GOT3 (cell line): Measurements from ENCODE around the gene SP6.
A peak's percentile ranks its signal among the peaks of the same experiment; 100 is the strongest.

ENCODE experiments used
- DNase-seq: peaks from one replicate; lab custom pipeline; 2025; ENCODE audit warnings: mixed read lengths; lab: John Stamatoyannopoulos, UW

The SP6 gene

GRCh38 chr17:47856830-47857229 lies 5.9 kb upstream of the SP6 start:
- DNase-seq = no peak

DNA sequence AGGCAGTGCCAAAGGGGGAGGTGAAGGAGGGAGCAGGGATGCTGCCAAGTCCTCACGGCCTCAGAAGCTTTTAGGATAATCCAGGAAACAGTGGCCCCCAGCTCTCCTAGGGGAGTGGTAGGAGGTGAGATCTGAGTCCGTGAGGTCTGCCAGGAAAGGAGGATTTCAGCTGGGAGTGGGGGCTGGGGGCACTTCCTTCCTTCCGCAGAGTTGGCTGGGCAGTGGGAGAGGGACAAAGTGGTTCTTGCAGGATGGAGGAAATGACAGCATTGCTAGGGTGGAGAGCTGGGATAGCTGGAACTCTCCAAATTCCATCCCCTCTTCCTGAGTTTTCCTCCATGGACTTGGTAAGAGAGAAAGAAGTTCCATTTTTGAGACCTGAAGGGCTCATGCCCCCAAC lies 4.8 kb upstream of the SP6 start:
- no peak for DNase-seq

DNA sequence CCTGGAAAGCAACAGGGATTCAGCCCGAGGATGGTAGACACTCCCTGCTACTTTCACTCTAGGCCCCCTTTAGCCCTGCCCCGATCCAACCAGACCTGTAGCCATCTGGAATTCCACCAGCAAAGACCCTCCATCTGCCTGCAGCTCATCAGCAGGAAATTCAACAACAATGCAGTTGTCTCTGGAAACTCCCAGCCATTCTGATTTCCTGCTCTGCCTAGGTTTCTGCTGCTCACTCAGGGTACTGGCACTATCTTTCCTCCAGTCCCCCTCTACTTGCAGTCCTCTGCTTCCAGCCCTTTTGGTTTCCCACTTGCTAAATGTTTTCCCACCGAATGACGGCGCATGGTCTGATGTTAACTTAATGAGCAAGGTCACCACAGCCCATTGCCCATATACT lies 2.7 kb upstream of the SP6 start:
- no peak for DNase-seq

DNA sequence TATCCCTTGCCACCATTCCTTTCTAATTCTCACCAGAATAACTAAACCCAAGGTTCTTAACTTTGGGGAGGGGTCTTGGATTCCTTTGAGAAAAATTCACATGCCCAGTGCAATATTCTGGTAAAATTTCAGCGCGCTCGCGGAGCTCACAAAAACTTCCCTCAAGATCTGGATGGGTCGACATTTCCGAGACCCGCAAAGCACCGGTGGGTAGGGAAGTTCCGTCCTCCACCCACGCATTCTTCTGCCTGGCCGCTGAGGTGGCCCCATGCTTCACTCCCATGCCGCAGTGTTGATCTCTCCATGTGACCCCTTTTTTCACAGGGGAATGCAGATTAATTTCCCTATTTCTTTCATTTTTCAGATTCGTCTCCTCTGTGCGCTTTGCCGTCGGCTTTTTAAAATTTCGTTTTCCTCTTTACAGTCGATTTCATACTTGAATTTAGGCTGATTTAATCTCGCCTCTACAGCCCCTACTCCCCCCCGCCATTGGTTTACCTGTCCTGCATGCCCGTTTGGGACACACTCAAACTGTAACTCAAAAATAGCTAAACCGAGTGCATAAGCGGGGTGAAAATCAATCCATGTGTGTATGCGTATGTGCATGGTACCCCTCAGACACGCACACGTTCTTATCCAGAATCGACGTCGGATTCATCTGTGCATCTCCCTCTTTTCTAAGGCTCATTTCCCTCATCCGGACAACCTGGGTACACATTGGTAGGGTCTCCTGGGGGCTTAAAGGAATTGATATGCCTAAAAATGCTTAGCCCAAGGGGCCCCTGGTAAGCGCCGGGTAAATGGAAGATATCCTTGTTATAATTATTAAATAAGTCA lies 1.4 kb upstream of the SP6 start:
- DNase-seq = no peak

GRCh38 chr17:47851764-47852112 lies 775 bp upstream of the SP6 start:
- DNase-seq = no peak

GRCh38 chr17:47850373-47850691 lies 631 bp downstream of the SP6 start:
- no peak for DNase-seq

- no peak for DNase-seq
Measured at GRCh38 chr17:47848198-47848513, 2.8 kb downstream of the SP6 start.

GRCh38 chr17:47847341-47848197 lies 3.4 kb downstream of the SP6 start:
- no peak for DNase-seq

DNA sequence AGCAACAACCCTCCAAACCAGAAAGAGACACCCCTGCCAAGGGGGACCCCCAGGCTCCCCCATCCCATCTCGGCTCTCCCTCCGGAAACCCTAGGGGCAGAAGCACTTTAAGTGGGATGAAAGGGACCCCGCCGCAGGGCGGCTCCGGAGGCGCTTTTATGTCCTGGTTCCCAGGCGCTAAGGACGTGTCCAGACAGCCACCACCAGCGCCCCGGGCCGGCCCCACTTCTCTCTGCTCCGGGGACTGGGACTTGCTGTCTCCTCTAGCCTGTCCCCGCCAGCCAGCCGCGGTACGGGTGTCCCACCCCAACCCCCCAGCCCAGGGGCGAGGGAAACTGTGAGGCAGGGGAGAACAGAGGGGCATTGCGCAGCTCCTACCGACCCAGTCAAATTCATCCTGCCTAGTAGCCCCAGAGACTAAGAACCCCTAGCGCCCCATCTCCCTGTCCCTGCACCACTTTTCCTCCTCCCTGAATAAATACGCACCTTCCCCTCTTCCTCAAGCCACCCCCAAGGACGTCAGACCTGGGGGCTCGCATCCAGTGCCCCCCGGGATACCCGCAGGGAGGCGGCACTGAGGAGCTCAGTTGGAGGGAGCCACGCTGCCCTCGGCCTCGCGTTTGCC lies 4.1 kb downstream of the SP6 start:
- no peak for DNase-seq

DNA sequence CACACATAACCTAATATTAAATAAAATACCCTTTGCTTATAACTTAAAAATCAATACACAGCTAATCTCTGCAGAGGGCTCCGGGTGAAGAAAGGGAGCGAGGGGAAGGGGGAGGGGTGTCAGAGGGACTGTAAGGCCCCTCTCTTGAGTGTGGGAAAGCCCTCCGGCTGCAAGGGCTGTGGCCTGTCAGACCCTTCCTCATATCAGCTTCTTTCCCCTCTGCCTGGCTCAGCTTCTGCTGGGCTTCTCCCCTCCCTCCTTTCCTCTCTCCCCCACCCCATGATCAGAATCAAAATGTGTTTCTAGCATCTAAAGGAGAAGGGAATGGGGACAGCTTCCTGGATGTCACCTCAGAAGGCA lies 5.3 kb downstream of the SP6 start:
- DNase-seq = no peak

GRCh38 chr17:47844814-47845715 lies 5.9 kb downstream of the SP6 start:
- no peak for DNase-seq

DNA sequence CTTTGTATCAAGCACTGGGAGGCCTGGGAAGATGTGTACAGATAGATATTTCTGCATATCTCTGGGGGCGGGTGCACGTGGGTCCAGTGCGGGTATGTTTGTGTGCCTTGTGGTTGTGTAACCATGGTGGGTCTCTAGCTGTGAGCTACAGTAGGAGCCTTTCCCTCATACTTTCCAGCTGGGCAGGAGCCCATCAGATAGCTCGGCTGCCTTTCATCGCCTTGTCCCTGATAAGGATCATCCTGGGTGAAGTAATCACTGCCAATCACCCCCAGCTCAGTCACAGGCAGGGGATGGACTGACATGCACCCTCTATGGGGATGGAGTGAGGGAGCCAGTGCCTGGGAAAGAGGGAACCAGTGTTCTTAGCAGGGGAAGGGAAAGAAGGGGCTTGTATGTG lies 6.7 kb downstream of the SP6 start:
- DNase-seq = no peak

GRCh38 chr17:47843391-47843730 lies 7.6 kb downstream of the SP6 start:
- no peak for DNase-seq

DNA sequence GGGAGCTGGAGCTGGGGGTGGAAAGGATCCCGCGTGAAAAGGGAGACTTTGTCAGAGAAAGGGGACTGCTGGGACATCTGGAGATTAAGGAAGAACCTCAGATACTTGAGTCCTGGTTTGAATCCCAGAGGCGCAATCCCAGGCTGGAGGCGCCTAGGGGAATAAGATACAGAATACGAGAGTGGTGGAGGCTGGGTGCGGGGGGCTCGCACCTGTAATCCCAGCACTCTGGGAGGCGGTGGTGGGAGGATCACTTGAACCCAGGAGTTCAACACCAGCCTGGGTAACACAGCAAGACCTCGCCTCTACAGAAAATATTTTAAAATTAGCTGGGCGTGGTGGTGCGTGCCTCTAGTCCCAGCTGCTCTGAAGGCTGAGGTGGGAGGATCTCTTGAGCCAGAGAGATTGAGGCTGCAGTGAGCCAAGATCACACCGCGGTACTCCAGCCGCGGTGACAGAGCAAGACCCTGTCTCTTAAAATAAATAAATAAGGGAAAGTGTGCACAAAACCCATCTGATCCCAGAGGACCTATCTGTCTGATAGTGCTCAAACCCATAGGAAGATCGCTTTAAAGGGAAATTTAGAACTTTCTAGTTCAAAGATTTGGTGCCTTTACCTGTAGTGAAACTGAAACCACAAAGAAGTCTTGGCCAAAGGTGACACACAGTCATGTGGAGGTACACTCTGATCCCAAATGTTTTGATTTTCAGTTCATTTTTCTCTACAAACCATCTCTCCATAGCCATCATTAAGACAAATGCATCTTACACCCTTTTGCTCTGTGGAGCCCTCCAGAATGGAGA lies 9.3 kb downstream of the SP6 start:
- no peak for DNase-seq

DNA sequence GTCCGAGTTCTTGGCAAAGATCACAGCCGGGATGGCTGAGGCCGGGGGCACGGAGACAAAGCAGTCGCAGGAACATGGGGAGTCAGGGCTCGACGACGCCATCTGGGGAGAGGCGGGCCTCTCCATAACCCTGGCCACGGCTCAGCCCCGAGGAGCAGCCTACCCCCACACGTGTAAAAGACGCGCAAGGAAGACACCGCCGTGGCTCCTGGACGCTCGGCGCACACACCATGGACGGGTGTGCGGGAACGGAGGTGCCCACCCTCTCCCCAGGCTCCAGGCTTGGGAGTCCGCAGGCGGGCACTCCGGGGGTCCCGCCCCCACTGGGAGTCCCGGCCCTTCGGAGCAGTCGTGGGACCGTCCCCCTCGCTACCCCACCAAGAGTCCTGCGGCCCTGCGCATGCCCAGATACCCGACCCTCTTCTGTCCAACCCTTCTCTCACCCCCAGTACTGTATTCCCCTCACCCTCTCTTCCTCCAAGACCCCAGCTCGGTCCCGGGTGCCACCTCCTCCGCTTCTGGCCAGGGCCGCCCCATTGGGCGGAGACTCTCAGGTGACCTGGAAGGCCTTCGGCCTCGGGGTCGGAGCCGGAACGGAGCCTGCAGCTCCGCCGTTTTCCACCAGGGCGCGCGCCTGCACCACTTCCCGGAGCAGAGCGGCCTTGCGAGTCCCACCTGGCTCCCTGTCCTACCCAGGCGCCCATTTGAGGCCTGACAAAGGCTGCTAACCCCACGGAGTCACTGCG lies 10.0 kb downstream of the SP6 start, which contains the start of gene SCRN2:
TSS of gene SCRN2 (minus strand) at position 532 of the 746 bp plus-strand sequence. CDS start at position 102, 430 bp downstream.
- peak; percentile 85 for DNase-seq

- no peak for DNase-seq
Measured at GRCh38 chr17:47840001-47840741, 10.8 kb downstream of the SP6 start.

DNA sequence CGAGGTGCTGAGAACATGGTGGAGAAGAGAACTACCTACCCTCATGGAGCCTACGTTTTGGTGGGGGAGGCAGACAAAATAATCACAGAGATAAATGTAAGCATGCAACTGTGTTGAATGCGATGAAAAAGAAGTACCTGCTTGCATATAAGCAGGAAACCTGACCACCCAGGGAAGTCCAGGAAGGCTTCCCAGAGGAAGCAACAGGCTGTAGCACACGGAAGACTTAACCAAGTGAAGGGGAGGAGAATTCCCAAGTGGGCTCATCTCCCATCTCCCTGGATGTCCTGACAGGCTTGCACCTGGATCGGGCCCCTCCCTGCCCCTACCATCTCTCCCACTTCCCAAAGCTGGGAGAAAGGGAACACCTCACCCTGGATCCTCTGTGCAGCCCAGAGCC lies 11.9 kb downstream of the SP6 start:
- no peak for DNase-seq

- DNase-seq = no peak
Measured at GRCh38 chr17:47838636-47839035, 12.3 kb downstream of the SP6 start.

GRCh38 chr17:47837401-47838039 lies 13.4 kb downstream of the SP6 start:
- DNase-seq = no peak
